Muscle of back (tissue), 11 donors: ENCODE results near the gene EPHA6. TPM values are rescaled to one million over a fixed set of nuclear protein-coding genes. Genes with fewer than 3 reads are reported as not detected.
"Not testable (repeated sequence)": the region's sequence is repeated elsewhere in the genome, so short reads cannot be mapped to it uniquely, and the experiment has no call there.

Experiments
- DNase-seq, 3 donors: peaks; one replicate each; pipeline versions ENCODE4 v3.0.0 to v3.0.0-alpha.2; 2013
- polyA plus RNA-seq, 10 donors: library from polyadenylated mRNA; unstranded; fragments of 120-200 nt; gene quantifications; one replicate each; pipeline ENCODE4 v1.2.1, GENCODE V29; 2013; ENCODE audit not compliant: insufficient read length in 10 of 10

Gene EPHA6
- polyA plus RNA-seq, 10 donors: 0.16 to 0.96 (median 0.35) TPM; not detected in 1

DNA sequence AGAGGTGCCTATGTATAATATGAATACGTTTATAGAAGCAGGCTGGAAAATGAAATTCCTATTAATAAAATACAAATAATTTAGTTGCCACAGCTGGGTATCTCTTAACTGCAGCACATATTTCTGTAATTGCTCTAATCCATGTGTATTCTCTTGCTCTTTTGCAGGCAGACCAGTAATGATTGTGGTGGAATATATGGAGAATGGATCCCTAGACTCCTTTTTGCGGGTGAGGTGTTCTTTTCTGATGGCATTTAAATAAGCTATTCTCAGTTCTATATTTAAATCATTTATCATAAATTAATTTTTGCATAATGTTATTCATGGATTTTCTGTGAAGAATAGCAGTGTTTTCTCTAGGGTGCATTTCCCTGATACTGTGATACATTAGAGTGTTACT is 796.2 kb downstream of the EPHA6 start:
- DNase-seq: no peak

- no peak for DNase-seq
These were observed 798.2 kb downstream of the EPHA6 start for GRCh38 chr3:97612632-97613031.

GRCh38 chr3:97613139-97613538 is 798.7 kb downstream of the EPHA6 start:
- DNase-seq: no peak

DNA sequence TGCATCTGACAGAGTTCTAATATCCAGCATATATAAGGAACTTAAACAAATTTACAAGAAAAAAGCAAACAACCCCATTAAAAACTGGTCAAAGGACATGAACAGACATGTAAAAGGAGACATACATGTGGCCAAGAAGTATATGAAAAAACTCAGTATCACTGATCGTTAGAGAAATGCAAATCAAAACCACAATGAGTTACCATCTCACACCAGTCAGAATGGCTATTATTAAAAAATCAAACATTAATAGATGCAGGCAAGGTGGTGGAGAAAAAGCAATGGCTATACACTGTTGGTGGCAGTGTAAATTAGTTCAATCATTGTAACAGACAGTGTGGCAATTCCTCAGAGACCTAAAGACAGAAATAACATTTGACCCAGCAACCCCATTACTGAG is 806.1 kb downstream of the EPHA6 start:
- DNase-seq: not testable (repeated sequence)

DNA sequence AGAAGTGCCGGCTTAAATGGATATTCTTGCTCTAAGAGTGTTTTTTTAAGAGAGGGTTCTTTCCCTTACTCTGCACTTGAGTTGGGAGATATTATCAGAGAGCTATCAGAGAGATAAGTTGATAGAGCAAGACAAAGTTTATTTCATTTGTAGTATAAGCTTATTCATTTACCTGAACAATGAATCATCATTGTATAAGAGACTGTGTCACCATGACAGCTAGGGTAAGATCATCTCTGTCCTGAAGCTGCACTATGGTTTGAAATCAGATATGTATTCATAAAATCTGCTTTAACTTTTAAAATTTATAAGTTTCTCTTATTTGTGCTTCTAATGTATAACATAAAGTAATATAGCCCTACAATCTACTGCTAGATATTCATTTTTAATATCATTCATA is 822.1 kb downstream of the EPHA6 start:
- DNase-seq: no peak

- DNase-seq: no peak
These were observed 832.5 kb downstream of the EPHA6 start for GRCh38 chr3:97646932-97647331.

DNA sequence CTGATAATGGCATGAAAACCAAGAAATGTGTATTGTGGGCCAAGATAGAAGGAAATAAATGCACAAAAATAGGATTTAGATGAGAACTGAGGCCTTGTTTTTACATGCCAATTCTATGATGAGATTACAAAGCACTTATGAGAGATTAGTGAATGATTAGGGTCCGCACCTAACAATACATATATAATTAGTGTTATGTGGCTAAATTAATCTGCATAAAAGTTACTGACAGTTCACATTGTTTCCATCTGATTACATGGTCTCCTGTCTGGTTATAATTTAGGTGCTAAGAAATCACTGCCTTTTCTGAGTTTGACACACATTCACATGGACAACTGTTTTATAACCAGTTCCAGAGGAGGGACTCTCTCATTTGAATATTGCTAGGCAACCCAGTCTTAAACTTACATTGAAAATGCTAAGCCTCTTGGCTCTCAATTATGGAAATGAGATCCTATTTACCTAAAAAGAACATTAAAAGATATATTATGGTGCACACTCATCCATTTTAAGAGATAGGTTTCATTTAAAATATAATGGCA is 833.1 kb downstream of the EPHA6 start:
- no peak for DNase-seq

DNA sequence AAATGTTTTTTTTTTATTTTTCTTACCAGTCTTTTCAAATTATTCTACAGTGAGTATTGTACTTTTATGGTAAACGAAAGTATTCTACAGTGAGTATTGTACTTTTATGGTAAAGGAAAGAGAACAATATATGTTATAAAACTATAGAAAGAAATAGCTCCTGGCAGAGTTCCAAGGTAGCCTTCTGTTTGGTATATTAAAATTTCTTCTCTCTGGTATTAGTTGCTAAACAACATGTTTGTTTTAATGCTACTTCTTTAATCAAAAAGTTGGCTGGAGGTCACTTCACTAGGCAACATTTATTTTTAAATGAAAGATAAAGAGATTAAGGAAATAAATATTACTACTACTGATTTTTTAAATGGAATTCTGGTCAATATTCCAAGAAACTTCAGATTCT is 841.6 kb downstream of the EPHA6 start:
- DNase-seq: no peak

DNA sequence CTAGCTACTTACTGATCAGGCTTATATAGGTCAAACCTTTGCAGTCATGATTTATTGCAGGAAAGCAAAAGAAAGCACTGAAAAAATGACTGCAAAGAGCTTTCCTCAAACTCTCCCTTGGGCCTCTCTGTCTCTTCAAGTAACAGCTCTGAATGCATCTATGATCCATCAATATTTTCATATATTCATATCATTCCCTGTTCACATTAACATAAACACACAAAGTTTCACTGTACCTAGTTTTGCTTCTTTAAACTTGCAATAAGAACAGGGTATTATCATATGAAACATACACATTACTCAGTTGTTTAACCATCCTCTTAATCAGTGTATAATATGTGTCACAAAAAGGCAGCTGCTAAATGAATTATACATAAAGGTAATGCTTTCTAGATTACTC is 842.2 kb downstream of the EPHA6 start:
- DNase-seq: no peak

DNA sequence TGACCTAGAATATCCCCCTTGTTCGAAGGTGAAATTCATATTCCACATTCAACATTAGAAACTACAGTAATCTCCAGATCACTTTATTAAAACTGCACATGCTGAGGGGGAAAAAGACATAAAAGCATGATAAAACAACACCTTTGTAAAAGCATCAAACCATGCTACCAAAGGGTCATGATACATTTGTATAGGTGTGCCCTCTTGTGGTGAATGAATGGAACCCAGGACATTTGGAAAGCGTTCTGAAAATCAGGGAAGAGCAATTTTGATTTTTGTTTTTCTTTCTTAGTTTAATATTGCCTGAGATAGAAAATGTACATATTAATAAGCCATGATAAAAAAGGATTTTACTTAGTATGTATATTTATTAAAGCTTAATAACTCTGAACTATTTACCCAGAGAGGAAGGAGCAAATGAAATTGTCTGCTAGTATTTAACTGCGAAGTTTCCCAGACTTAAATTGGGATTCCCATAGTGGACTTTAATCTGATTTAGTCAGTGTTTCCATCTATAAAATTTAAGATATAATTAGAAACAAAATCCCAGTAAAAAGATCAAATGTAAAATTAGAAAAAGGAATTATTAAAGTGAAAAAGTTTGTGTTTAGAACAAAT is 844.4 kb downstream of the EPHA6 start:
- DNase-seq: peak in 2 of 3 donors; percentile 3 to 30

DNA sequence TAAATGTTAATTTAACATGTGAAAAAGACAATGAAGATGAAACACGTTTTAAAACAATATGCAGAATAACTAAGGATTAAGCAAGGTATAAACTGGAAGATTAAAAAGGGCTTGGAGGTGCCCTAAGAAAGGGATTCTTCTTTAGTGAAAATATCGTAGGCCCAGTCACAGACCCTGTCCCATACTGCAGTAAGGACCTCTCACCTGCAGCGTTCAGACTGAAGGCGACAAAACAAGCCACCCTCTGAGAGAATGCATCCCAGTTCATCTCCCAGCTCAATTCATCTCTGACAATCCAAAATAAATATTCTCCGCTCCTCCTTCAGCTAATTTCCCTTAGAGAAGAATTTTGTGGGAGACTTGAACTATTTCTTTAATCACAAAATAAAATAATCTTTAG is 847.9 kb downstream of the EPHA6 start:
- no peak for DNase-seq

- DNase-seq: no peak
These were observed 848.4 kb downstream of the EPHA6 start for GRCh38 chr3:97662762-97663161.

GRCh38 chr3:97665896-97666295 is 851.5 kb downstream of the EPHA6 start:
- DNase-seq: no peak

DNA sequence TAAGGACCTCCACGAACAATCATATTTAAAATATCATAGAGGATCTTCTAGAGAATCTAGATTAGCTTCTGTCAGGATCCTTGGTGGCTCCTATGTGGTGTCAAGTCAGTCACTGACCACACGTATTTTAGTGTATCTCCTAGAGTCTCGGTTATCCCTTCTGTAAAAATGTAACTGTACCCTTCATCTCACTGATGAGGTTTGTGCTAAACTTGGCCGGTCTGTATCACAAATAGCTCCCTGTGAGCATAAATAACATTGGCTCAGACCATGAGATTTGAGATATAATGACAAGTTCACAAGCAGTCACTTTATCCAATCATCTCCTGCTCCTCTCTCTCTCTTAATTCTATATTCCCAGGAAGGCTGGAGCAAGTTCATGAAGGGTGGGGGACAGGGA is 856.6 kb downstream of the EPHA6 start:
- no peak for DNase-seq

DNA sequence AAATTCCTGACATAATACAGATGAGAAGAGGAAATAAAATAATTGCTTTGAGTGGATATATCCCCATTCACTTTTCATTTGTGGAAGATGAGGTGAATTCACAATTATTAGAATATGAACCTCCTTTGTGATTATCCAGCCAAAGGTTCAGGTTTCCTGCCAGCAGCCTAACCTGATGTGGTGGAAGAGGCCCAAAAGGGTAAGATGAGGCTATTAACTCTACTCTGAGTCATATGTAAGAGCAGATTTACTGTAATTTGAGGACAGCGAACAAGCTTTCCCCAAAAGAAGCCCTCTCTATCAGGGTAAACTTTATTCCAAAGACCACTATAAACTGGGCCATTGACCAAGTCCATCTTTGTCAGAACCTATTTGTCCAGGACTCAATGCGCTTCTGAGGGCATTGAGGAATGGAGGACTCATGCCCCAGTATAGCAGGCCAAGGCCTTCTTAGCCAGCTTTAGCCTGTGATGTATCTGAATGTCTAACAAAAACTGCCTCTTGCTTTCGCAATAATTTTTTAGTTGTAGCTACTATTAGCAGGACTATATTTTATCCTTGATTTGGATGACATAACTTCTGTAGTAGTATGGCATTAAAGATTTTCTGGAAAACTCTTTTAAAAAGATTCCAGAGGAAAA is 859.1 kb downstream of the EPHA6 start:
- no peak for DNase-seq

GRCh38 chr3:97674461-97674860 is 860.1 kb downstream of the EPHA6 start:
- DNase-seq: no peak

- no peak for DNase-seq
These were observed 865.8 kb downstream of the EPHA6 start for GRCh38 chr3:97680210-97680609.

GRCh38 chr3:97680696-97681095 is 866.3 kb downstream of the EPHA6 start:
- no peak for DNase-seq

DNA sequence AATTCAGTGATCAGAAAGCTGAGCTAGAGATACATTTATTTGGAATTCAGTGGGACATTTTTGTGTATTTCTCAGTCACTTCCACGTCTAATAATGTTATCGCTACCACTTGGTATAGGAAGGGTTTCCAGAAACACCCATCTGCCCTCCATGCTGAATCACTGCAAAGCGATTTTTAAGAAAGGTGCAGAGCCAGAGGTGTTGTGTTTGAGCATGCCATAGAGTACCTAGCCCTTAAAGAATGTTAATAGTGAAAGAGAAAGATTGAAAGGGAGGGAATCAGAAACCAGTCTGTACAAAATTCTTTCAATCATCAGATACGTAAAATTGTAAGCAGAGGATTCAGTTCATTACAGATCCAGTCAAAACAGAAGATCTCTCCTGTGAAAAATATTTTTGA is 870.1 kb downstream of the EPHA6 start:
- DNase-seq: no peak

- DNase-seq: no peak
These were observed 871.9 kb downstream of the EPHA6 start for GRCh38 chr3:97686258-97686657.

DNA sequence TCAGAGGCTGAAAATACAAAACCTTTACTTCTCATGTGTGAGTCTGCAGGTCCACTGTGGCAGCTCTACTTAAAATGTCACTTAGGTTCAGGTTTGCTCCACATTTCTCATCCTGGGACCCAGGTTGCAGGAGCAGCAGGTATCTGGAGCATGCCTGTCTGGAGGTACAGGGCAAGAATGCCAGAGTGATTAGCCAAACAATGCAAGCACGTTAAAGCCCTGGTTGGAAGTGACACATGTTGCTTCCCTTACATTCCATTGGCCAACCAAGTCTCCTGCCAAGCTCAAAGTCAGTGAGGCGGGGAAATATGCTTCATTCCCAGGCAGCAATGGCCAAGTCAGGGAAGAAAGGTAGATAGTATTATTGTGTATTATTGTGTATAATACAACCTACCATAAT is 873.3 kb downstream of the EPHA6 start:
- no peak for DNase-seq

DNA sequence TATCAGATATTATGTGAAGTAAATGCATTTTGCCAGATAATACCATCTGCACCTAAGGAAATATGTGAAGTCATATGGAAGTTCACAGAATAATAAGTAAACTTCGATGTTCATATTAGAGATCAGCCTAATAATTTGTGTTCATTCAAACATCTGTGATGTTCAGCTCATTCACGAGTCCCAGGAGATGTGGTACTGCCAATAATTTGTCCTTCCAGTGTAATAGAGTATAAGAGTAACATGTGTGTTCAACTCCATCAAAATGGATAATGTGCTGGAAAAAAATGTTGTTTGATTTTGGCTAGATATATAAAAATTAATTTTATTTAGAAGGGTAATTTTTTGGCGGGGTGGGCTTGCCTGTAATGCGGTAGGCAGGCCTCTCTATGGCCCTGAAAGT is 874.7 kb downstream of the EPHA6 start:
- DNase-seq: peak; percentile 5 to 56 (median 21)

- no peak for DNase-seq
These were observed 875.6 kb downstream of the EPHA6 start for GRCh38 chr3:97689962-97690361.

DNA sequence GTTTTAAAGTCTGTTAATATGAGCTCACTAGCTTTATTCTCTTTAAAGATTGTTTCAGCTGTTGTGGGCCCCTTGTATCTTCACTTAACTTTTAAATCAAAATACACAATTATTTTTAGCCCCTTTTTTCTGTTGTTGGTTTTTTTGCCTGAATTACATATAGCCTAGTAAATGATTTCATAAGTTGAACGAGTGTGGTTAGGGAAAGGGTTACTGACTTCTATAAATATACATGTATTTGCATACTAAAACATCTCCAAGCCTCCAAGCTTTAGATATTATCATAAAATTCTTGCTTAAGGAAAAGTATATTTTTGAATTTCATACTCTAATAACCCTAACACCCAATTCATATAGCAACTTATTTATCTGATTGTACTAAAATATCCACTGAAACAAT is 877.0 kb downstream of the EPHA6 start:
- no peak for DNase-seq
